AG09309 (cell line): ENCODE results near the gene ATP1A4.

ENCODE experiments used
- DNase-seq: peaks from one replicate; pipeline ENCODE4 v3.0.0-alpha.2; 2010; ENCODE audit warnings: low read depth
- H3K4me3 ChIP-seq: 2 replicates; pipeline ENCODE4 v1.5.1; 2011; ENCODE audit warnings: mild to moderate bottlenecking, low read depth, low read length, moderate library complexity; ENCODE audit not compliant: control insufficient read depth
- TF ChIP-seq, protein P1 (sequence below): IDR thresholded peaks from 2 replicates; pipeline ENCODE4 v1.5.1; 2011; ENCODE audit warnings: mild to moderate bottlenecking, low read depth, low read length, inconsistent platforms; ENCODE audit not compliant: insufficient read depth, control insufficient read depth; ENCODE audit errors: missing control alignments

Gene ATP1A4

DNA sequence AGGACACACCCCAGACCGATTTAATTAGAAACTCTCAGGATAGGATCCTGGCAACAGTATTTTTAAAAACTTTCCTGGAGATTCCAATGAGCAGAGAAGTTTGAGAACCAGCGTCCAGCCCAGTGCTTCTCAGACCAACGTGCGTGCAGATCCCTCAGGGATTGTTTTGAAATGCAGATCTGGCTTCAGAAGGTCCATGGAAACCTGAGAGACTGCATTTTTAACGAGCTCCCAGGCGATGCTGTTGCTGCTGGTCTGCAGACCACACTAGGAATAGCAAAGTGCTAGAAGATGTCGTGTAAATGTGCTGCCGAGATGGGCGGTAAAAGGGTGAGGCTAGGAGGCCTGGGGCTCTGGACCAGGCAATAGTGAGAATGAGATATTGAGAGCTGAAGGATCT, 20.6 kb downstream of the ATP1A4 start:
- TF ChIP-seq, protein P1, sequence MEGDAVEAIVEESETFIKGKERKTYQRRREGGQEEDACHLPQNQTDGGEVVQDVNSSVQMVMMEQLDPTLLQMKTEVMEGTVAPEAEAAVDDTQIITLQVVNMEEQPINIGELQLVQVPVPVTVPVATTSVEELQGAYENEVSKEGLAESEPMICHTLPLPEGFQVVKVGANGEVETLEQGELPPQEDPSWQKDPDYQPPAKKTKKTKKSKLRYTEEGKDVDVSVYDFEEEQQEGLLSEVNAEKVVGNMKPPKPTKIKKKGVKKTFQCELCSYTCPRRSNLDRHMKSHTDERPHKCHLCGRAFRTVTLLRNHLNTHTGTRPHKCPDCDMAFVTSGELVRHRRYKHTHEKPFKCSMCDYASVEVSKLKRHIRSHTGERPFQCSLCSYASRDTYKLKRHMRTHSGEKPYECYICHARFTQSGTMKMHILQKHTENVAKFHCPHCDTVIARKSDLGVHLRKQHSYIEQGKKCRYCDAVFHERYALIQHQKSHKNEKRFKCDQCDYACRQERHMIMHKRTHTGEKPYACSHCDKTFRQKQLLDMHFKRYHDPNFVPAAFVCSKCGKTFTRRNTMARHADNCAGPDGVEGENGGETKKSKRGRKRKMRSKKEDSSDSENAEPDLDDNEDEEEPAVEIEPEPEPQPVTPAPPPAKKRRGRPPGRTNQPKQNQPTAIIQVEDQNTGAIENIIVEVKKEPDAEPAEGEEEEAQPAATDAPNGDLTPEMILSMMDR, result no peak
- DNase-seq, result no peak
- H3K4me3 ChIP-seq, result no peak overlapping the region

DNA sequence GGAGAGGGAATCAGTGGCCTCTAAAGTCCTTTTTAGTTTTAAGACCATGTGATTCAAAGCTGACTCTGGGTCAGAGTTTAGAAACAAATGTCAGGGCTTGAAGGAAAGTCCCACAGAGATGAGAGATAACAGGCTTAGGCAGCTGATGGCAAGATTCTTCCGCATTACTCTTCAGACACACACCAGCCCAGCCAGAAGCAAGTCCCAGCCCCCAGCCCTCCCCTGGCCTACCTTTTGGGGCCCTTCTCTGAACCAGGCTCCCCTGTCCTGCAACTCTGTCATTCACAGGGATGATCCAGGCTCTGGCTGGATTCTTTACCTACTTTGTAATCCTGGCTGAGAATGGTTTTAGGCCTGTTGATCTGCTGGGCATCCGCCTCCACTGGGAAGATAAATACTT, 25.8 kb downstream of the ATP1A4 start:
- no peak overlapping the region for H3K4me3 ChIP-seq
- no peak for DNase-seq
- TF ChIP-seq, protein P1, result no peak

DNA sequence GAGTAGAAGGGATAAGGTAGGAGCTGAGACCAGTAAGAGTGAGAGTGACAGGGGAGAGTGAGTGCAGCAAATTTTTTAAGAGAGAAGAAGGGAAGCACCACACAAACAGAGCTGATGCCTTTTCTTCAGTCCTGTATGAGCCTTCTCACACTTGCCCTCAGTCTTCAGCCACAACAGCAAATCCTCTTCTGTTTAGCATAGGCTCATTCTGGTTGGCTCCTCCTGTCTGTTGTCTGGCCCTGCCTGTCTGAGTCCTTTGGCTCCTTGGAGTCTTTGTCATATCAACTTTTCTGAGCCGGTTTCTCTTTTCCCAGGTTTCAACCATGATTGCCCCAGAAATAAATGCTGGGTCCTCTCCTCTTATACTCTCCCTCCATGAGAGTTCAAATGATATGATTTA, 26.3 kb downstream of the ATP1A4 start:
- no peak for DNase-seq
- H3K4me3 ChIP-seq, result no peak overlapping the region
- TF ChIP-seq, protein P1, result no peak

DNA sequence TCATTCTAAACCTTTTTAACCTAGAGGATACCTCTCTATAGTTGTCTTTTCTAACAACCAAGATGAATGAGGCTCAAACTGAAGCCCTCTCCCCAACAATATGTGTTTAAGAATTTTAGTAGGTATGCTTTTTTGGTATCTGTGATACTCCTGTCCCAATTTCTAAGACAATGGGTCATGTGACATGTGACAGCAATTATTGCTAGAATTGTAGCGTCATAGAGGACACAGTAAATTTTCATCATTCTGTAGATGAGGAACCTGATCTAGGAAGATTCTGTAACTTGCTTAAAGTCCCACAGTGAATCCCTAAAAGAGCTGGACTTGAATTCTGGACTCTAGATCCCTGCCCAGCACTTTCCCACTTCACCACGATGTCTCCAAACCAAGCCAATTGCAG, 27.3 kb downstream of the ATP1A4 start:
- TF ChIP-seq, protein P1, result no peak
- no peak overlapping the region for H3K4me3 ChIP-seq
- DNase-seq, result no peak

DNA sequence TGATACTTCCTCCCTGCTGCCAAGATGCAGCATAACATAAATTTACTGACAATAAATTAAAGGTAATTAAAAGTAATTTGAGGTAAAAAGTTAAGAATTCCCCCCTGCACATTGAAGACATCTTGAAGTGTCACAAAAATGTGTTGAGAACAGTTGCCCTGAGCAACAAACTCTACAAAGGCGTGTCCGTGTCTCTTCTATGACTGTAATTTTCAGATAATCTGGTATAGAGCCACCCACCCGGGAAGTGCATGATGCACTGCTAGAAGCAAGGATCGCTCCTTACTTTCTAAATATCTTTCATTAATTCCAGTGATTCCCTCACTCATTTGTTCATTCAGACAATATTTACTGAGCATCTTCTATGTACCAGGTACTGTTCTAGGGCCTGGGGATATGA, 27.9 kb downstream of the ATP1A4 start:
- TF ChIP-seq, protein P1, result no peak
- DNase-seq, result no peak
- H3K4me3 ChIP-seq, result no peak overlapping the region

DNA sequence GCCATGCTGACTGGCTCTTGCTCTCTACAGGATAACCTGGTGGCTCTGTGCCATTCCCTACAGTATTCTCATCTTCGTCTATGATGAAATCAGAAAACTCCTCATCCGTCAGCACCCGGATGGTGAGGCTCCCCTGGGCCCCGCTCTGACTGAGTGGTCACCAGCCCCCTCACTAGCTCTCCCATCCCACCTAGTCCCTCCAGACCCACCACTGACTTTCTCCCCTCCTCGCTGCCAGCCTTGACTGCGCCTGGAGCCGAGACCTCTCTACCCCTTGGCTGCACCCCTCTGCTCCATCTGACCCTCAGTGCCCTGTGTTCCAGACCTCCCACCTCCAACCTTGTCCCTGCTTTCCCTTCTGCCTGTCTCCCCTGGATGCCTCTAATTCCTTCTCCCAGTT, 34.8 kb downstream of the ATP1A4 start:
- TF ChIP-seq, protein P1, result no peak
- DNase-seq, result no peak

DNA sequence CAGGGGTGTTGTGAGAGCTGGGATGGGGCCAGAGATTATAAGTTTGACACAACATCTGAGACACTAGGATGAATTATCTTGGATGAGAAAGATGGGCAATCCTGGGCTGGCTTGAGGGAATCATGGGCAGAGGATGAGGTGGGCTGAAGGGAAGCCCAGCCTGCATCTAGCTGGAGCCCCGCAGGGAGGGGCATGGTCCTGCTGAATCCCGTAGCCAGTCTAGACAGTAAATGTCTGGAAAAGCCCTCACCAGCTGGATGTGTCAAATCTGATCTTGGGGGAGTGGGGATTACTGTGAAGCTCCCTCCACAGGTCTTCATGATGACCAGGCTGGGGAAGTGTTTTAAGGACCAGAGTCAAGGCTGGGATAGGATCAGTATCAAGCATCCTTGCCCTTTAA, 35.3 kb downstream of the ATP1A4 start:
- H3K4me3 ChIP-seq, result no peak overlapping the region
- DNase-seq, result no peak
- TF ChIP-seq, protein P1, result no peak

More for the DNA sequence above, 34.8 kb downstream of the ATP1A4 start:
- no peak overlapping the region for H3K4me3 ChIP-seq
